ENCODE measurements around the gene SPESP1.

SPESP1 gene

GRCh38 chr15:68986322-68986721 lies 56.0 kb downstream of the SPESP1 start:
- CTCF ChIA-PET: no interaction called here
- no peak overlapping the region for H3K4me3 ChIP-seq (ENCODE audit: low read depth, low read length)
- POLR2A ChIA-PET: no interaction called here
- no peak for TF ChIP-seq CTCF (IDR thresholded peaks at IDR 0.05; ENCODE audit: insufficient read depth, low read length, missing control alignments)
- no peak for DNase-seq (ENCODE audit: low read depth, low spot score)

- no peak overlapping the region for H3K4me3 ChIP-seq (ENCODE audit: low read depth, low read length)
- ChIA-PET CTCF (no interaction called here), POLR2A (no interaction called here)
- no peak for TF ChIP-seq CTCF (IDR thresholded peaks at IDR 0.05; ENCODE audit: insufficient read depth, low read length, missing control alignments)
- DNase-seq (ENCODE audit: low read depth, low spot score): no peak
These were observed 56.8 kb downstream of the SPESP1 start for GRCh38 chr15:68987120-68987519.

- POLR2A ChIA-PET: no interaction called here
- CTCF ChIA-PET: no interaction called here
These were observed 57.4 kb downstream of the SPESP1 start for GRCh38 chr15:68987676-68988075.

GRCh38 chr15:68989541-68990230 lies 59.4 kb downstream of the SPESP1 start:
- ChIA-PET POLR2A (no interaction called here), CTCF (no interaction called here)
- TF ChIP-seq CTCF (IDR thresholded peaks at IDR 0.05; ENCODE audit: insufficient read depth, low read length, missing control alignments): no peak
- no peak for DNase-seq (ENCODE audit: low read depth, low spot score)
- H3K4me3 ChIP-seq (ENCODE audit: low read depth, low read length): no peak overlapping the region

More at GRCh38 chr15:68987676-68988075, 57.4 kb downstream of the SPESP1 start:
- no peak for TF ChIP-seq CTCF (IDR thresholded peaks at IDR 0.05; ENCODE audit: insufficient read depth, low read length, missing control alignments)
- no peak for DNase-seq (ENCODE audit: low read depth, low spot score)
- no peak overlapping the region for H3K4me3 ChIP-seq (ENCODE audit: low read depth, low read length)

GRCh38 chr15:68990231-68990991 lies 60.1 kb downstream of the SPESP1 start:
- ChIA-PET CTCF (interaction anchor here (0.7 kb wide), 1 partner anchor 41 kb away, joined by 4 read pairs; no protein-coding TSS in a partner anchor), POLR2A (no interaction called here)
- no peak for DNase-seq (ENCODE audit: low read depth, low spot score)
- H3K4me3 ChIP-seq (ENCODE audit: low read depth, low read length): no peak overlapping the region
- no peak for TF ChIP-seq CTCF (IDR thresholded peaks at IDR 0.05; ENCODE audit: insufficient read depth, low read length, missing control alignments)

- ChIA-PET POLR2A (no interaction called here), CTCF (interaction anchor here (0.7 kb wide), 1 partner anchor 40 kb away, joined by 4 read pairs; no protein-coding TSS in a partner anchor)
- no peak overlapping the region for H3K4me3 ChIP-seq (ENCODE audit: low read depth, low read length)
- no peak for DNase-seq (ENCODE audit: low read depth, low spot score)
- TF ChIP-seq CTCF (IDR thresholded peaks at IDR 0.05; ENCODE audit: insufficient read depth, low read length, missing control alignments): no peak
These were observed 60.7 kb downstream of the SPESP1 start for GRCh38 chr15:68990992-68991500.

Data from AG04449 (cell line).